Measurements from ENCODE around the gene SPANXN4. TPM values are rescaled to one million over a fixed set of nuclear protein-coding genes. Genes with fewer than 3 reads are reported as not detected.

SPANXN4 gene
- total and polyA plus RNA-seq, 5 donors: not detected

DNA sequence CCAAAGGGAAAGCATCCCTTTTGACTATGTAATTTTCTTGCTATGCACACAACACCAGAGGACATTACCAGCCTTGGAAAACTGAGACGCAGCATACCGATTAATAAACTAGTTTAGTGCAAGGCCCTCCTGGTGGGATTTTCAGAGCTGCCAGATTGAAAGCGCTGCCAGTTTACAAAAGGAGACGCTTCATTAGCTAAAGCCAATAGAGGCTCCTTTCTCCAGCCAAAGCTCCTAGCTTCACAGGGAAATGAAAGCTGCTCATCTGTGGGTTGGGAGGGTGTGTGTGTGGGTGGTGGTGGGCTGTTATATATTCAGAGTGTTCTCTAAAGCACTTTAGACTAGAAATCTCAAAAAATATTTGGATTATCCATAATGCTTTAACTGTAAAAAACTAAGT is 32.4 kb downstream of the SPANXN4 start:
- intact Hi-C loops (cut with DNase I): no loop called here
- H3K27me3 ChIP-seq (ENCODE audit: control insufficient read depth, insufficient read depth): no peaks in the 10 kb centered on the region
- 64% methylated on average over 4 of the region's 4 CpGs for WGBS
- no peaks in the 10 kb centered on the region for H3K9me3 ChIP-seq (ENCODE audit: control insufficient read depth, low read length)
- no peak for DNase-seq
- ATAC-seq: no peak
- no peak overlapping the region for H3K27ac ChIP-seq (ENCODE audit: low read length)
- no peak overlapping the region for H3K4me3 ChIP-seq (ENCODE audit: low read length)
- no peaks in the 10 kb centered on the region for H3K4me1 ChIP-seq (ENCODE audit: control insufficient read depth, insufficient read depth, low read length)

GRCh38 chrX:143081231-143081630 is 55.5 kb downstream of the SPANXN4 start:
- Histone ChIP-seq H3K27ac (ENCODE audit: low read length) (no peak overlapping the region), H3K9me3 (ENCODE audit: control insufficient read depth, low read length) (no peaks in the 10 kb centered on the region), H3K27me3 (ENCODE audit: control insufficient read depth, insufficient read depth) (no peaks in the 10 kb centered on the region), H3K4me1 (ENCODE audit: control insufficient read depth, insufficient read depth, low read length) (no peaks in the 10 kb centered on the region), H3K4me3 (ENCODE audit: low read length) (no peak overlapping the region)
- intact Hi-C loops (cut with DNase I): no loop called here
- DNase-seq: no peak
- 86% methylated on average over 3 of the region's 3 CpGs for WGBS
- ATAC-seq: no peak

DNA sequence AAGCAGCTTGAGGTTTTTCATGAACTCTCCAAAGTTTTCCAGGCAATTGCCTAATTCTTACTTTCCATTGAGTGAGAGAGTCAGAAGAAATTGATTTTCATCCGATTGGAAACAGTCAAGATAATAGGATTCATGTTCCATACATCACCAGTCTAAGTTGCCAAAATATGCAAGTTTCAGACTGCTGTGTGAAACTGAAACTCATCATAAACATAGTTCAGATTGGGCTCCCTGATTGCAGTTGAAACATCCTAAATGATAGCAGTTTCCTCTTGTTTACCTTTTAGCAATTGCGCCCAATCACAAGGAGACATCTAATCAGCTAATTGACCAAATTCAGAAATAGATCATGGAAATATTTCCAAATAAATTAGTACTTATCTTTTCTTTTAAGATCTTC is 56.8 kb downstream of the SPANXN4 start:
- DNase-seq (no peak), ATAC-seq (no peak)
- H3K4me1 ChIP-seq (ENCODE audit: control insufficient read depth, insufficient read depth, low read length): no peaks in the 10 kb centered on the region
- 76% methylated on average over 2 of the region's 2 CpGs for WGBS
- no peaks in the 10 kb centered on the region for H3K9me3 ChIP-seq (ENCODE audit: control insufficient read depth, low read length)
- intact Hi-C loops (cut with DNase I): no loop called here
- no peaks in the 10 kb centered on the region for H3K27me3 ChIP-seq (ENCODE audit: control insufficient read depth, insufficient read depth)
- H3K27ac ChIP-seq (ENCODE audit: low read length): no peak overlapping the region
- H3K4me3 ChIP-seq (ENCODE audit: low read length): no peak overlapping the region
